ENCODE results near the gene SLC35F5.
"Not testable (repeated sequence)": the region's sequence is repeated elsewhere in the genome, so short reads cannot be mapped to it uniquely, and the experiment has no call there.

SLC35F5 gene

GRCh38 chr2:113756355-113757137, at the start of gene SLC35F5:
Gene SLC35F5, minus strand, starts transcription at chr2:113756642. Its CDS starts 233 bp downstream, at chr2:113756409.
- DNase-seq = peak; percentile 94 to 98
- peaks cover 14% of the 10 kb centered on the region for H3K4me1 Mint-ChIP-seq
- peak within 1 kb of the TSS; percentile 98 for H3K27ac Mint-ChIP-seq
- no peaks in the 10 kb centered on the region for H3K9me3 Mint-ChIP-seq
- H3K27me3 Mint-ChIP-seq = no peaks in the 10 kb centered on the region
- H3K4me3 Mint-ChIP-seq = peak within 1 kb of the TSS; percentile 87 to 88
- ATAC-seq = peak; percentile 90

GRCh38 chr2:113799375-113799774, 42.9 kb upstream of the SLC35F5 start:
- Mint-ChIP-seq H3K9me3 (no peaks in the 10 kb centered on the region), H3K27me3 (peaks cover 13% of the 10 kb centered on the region), H3K4me1 (peaks cover 20% of the 10 kb centered on the region), H3K27ac (peak overlapping the region in 1 of 2 donors; percentile 21), H3K4me3 (no peak overlapping the region)
- no peak for ATAC-seq
- DNase-seq = no peak

- H3K9me3 Mint-ChIP-seq = no peaks in the 10 kb centered on the region
- peaks cover 13% of the 10 kb centered on the region for H3K27me3 Mint-ChIP-seq
- H3K4me3 Mint-ChIP-seq = no peak overlapping the region
- ATAC-seq (no peak), DNase-seq (no peak)
- H3K27ac Mint-ChIP-seq = no peak overlapping the region
- H3K4me1 Mint-ChIP-seq = peaks cover 34% of the 10 kb centered on the region
Observed at GRCh38 chr2:113797237-113797636, 40.8 kb upstream of the SLC35F5 start.

GRCh38 chr2:113796592-113797175, 40.2 kb upstream of the SLC35F5 start:
- ATAC-seq (no peak), DNase-seq (no peak)
- H3K9me3 Mint-ChIP-seq = no peaks in the 10 kb centered on the region
- H3K4me1 Mint-ChIP-seq = peaks cover 40% of the 10 kb centered on the region
- peaks cover 13% of the 10 kb centered on the region for H3K27me3 Mint-ChIP-seq
- no peak overlapping the region for H3K4me3 Mint-ChIP-seq
- H3K27ac Mint-ChIP-seq = no peak overlapping the region

GRCh38 chr2:113795405-113795920, 39.0 kb upstream of the SLC35F5 start:
- peak overlapping the region in 1 of 2 donors; percentile 14 for H3K27ac Mint-ChIP-seq
- H3K4me3 Mint-ChIP-seq = no peak overlapping the region
- H3K4me1 Mint-ChIP-seq = peaks cover 48% of the 10 kb centered on the region
- DNase-seq = no peak
- no peak for ATAC-seq
- no peaks in the 10 kb centered on the region for H3K9me3 Mint-ChIP-seq
- H3K27me3 Mint-ChIP-seq = peaks cover 13% of the 10 kb centered on the region

- peak; percentile 95 for ATAC-seq
- peak; percentile 22 to 32 for DNase-seq
- peaks cover 13% of the 10 kb centered on the region for H3K27me3 Mint-ChIP-seq
- peaks cover 34% of the 10 kb centered on the region for H3K4me1 Mint-ChIP-seq
- H3K4me3 Mint-ChIP-seq = peak overlapping the region; percentile 19 to 59
- no peaks in the 10 kb centered on the region for H3K9me3 Mint-ChIP-seq
- H3K27ac Mint-ChIP-seq = peak overlapping the region; percentile 71 to 90
Observed at GRCh38 chr2:113791697-113792590, 35.5 kb upstream of the SLC35F5 start.

GRCh38 chr2:113784823-113785744, 28.6 kb upstream of the SLC35F5 start:
- no peaks in the 10 kb centered on the region for H3K27me3 Mint-ChIP-seq
- H3K27ac Mint-ChIP-seq = no peak overlapping the region
- H3K4me1 Mint-ChIP-seq = peaks cover 8% of the 10 kb centered on the region
- DNase-seq (no peak), ATAC-seq (no peak)
- H3K4me3 Mint-ChIP-seq = no peak overlapping the region
- H3K9me3 Mint-ChIP-seq = no peaks in the 10 kb centered on the region

GRCh38 chr2:113780472-113780871, 24.0 kb upstream of the SLC35F5 start:
- Mint-ChIP-seq H3K4me3 (no peak overlapping the region), H3K9me3 (no peaks in the 10 kb centered on the region), H3K27me3 (peaks cover 10% of the 10 kb centered on the region), H3K4me1 (peaks cover 8% of the 10 kb centered on the region), H3K27ac (peak overlapping the region in 1 of 2 donors; percentile 86)
- no peak for DNase-seq
- ATAC-seq = no peak

GRCh38 chr2:113777371-113777770, 20.9 kb upstream of the SLC35F5 start:
- Mint-ChIP-seq H3K27me3 (peaks cover 10% of the 10 kb centered on the region), H3K27ac (no peak overlapping the region), H3K4me3 (no peak overlapping the region), H3K9me3 (no peaks in the 10 kb centered on the region), H3K4me1 (peaks cover 8% of the 10 kb centered on the region)
- DNase-seq (no peak), ATAC-seq (no peak)

- Mint-ChIP-seq H3K4me1 (peaks cover 8% of the 10 kb centered on the region), H3K27ac (no peak overlapping the region), H3K27me3 (peaks cover 10% of the 10 kb centered on the region), H3K4me3 (no peak overlapping the region), H3K9me3 (no peaks in the 10 kb centered on the region)
- ATAC-seq (no peak), DNase-seq (no peak)
Observed at GRCh38 chr2:113776949-113777348, 20.5 kb upstream of the SLC35F5 start.

GRCh38 chr2:113774616-113775015, 18.2 kb upstream of the SLC35F5 start:
- not testable (repeated sequence) for H3K9me3 Mint-ChIP-seq, ATAC-seq, H3K4me1 Mint-ChIP-seq, H3K4me3 Mint-ChIP-seq, DNase-seq, H3K27ac Mint-ChIP-seq
- H3K27me3 Mint-ChIP-seq = peaks cover 10% of the 10 kb centered on the region

- Mint-ChIP-seq H3K4me3 (no peak overlapping the region), H3K27me3 (no peaks in the 10 kb centered on the region), H3K27ac (no peak overlapping the region), H3K4me1 (no peaks in the 10 kb centered on the region), H3K9me3 (no peaks in the 10 kb centered on the region)
- no peak for DNase-seq
- no peak for ATAC-seq
Observed at GRCh38 chr2:113770929-113771328, 14.5 kb upstream of the SLC35F5 start.

GRCh38 chr2:113769555-113769954, 13.1 kb upstream of the SLC35F5 start:
- ATAC-seq (no peak), DNase-seq (no peak)
- H3K4me1 Mint-ChIP-seq = no peaks in the 10 kb centered on the region
- no peaks in the 10 kb centered on the region for H3K27me3 Mint-ChIP-seq
- H3K9me3 Mint-ChIP-seq = peaks cover 7 to 12% of the 10 kb centered on the region in 2 donors
- no peak overlapping the region for H3K27ac Mint-ChIP-seq
- H3K4me3 Mint-ChIP-seq = no peak overlapping the region

- peaks cover 11 to 16% of the 10 kb centered on the region in 2 donors for H3K9me3 Mint-ChIP-seq
- DNase-seq (no peak), ATAC-seq (no peak)
- no peak overlapping the region for H3K27ac Mint-ChIP-seq
- no peaks in the 10 kb centered on the region for H3K4me1 Mint-ChIP-seq
- H3K27me3 Mint-ChIP-seq = no peaks in the 10 kb centered on the region
- no peak overlapping the region for H3K4me3 Mint-ChIP-seq
Observed at GRCh38 chr2:113768770-113769169, 12.3 kb upstream of the SLC35F5 start.
